Ishikawa (cell line): ENCODE measurements around the gene CNTF.

Source experiments
- CEBPB ChIP-seq: IDR thresholded peaks from 2 replicates; pipeline ENCODE4 v1.6.1; 2012
- CREB1 ChIP-seq: IDR thresholded peaks from 2 replicates; pipeline ENCODE4 v1.6.1; 2012; ENCODE audit warnings: low read depth
- EGR1 ChIP-seq: IDR thresholded peaks from 2 replicates; pipeline ENCODE4 v1.6.1; 2012
- EP300 ChIP-seq: IDR thresholded peaks from 2 replicates; pipeline ENCODE4 v1.6.1; 2012; ENCODE audit warnings: borderline replicate concordance
- FOXM1 ChIP-seq: IDR thresholded peaks from 2 replicates; pipeline ENCODE4 v1.6.1; 2012; ENCODE audit warnings: low read depth, borderline replicate concordance
- RAD21 ChIP-seq: IDR thresholded peaks from 2 replicates; pipeline ENCODE4 v1.6.1; 2012; ENCODE audit warnings: low read depth
- TAF1 ChIP-seq: IDR thresholded peaks from 2 replicates; pipeline ENCODE4 v1.6.1; 2012; ENCODE audit warnings: low read depth, mild to moderate bottlenecking
- YY1 ChIP-seq: IDR thresholded peaks from 2 replicates; pipeline ENCODE4 v1.6.1; 2012; ENCODE audit warnings: low read depth
- ZBTB7A ChIP-seq: IDR thresholded peaks from 2 replicates; pipeline ENCODE4 v1.6.1; 2012; ENCODE audit warnings: low read depth
- TF ChIP-seq, protein P1 (sequence below): IDR thresholded peaks from 2 replicates; pipeline ENCODE4 v1.6.1; 2012; ENCODE audit warnings: low read depth, mild to moderate bottlenecking
- TF ChIP-seq, protein P2 (sequence below): IDR thresholded peaks from 2 replicates; pipeline ENCODE4 v1.6.1; 2012

DNA sequence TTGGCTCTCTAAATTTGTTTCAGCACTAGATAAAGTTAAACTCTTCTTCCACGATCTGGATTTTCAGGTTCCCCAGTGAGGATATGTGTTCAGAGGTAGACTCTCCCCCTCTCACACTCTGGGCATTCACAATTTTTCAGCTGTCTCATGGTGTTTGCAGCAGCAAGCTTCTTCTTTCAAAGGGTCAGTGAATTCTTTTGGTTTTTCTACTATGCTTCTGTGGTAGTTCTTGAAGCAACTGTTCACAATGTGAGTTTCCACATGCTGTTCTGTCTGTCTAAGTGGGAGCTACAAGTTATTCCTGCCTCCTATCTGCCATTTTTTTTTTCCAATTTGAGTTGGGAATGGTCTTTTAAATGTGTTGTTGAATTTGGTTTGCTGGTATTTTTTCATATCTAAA lies 25.4 kb downstream of the CNTF start:
- TF ChIP-seq RAD21, result no peak
- TF ChIP-seq TAF1, result no peak
- no peak for TF ChIP-seq ZBTB7A
- TF ChIP-seq EGR1, result no peak
- TF ChIP-seq, protein P1, sequence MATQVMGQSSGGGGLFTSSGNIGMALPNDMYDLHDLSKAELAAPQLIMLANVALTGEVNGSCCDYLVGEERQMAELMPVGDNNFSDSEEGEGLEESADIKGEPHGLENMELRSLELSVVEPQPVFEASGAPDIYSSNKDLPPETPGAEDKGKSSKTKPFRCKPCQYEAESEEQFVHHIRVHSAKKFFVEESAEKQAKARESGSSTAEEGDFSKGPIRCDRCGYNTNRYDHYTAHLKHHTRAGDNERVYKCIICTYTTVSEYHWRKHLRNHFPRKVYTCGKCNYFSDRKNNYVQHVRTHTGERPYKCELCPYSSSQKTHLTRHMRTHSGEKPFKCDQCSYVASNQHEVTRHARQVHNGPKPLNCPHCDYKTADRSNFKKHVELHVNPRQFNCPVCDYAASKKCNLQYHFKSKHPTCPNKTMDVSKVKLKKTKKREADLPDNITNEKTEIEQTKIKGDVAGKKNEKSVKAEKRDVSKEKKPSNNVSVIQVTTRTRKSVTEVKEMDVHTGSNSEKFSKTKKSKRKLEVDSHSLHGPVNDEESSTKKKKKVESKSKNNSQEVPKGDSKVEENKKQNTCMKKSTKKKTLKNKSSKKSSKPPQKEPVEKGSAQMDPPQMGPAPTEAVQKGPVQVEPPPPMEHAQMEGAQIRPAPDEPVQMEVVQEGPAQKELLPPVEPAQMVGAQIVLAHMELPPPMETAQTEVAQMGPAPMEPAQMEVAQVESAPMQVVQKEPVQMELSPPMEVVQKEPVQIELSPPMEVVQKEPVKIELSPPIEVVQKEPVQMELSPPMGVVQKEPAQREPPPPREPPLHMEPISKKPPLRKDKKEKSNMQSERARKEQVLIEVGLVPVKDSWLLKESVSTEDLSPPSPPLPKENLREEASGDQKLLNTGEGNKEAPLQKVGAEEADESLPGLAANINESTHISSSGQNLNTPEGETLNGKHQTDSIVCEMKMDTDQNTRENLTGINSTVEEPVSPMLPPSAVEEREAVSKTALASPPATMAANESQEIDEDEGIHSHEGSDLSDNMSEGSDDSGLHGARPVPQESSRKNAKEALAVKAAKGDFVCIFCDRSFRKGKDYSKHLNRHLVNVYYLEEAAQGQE, result no peak
- TF ChIP-seq, protein P2, sequence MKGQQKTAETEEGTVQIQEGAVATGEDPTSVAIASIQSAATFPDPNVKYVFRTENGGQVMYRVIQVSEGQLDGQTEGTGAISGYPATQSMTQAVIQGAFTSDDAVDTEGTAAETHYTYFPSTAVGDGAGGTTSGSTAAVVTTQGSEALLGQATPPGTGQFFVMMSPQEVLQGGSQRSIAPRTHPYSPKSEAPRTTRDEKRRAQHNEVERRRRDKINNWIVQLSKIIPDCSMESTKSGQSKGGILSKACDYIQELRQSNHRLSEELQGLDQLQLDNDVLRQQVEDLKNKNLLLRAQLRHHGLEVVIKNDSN, result no peak
- TF ChIP-seq CEBPB, result no peak
- TF ChIP-seq EP300, result no peak
- no peak for TF ChIP-seq YY1
- TF ChIP-seq FOXM1, result no peak
- no peak for TF ChIP-seq CREB1
